ENCODE results near the gene ZFYVE1. TPM values are rescaled to one million over a fixed set of nuclear protein-coding genes. Genes with fewer than 3 reads are reported as not detected.

The ZFYVE1 gene
- total RNA-seq, 2 experiments from 2014 or later = 17.8 to 18.4 TPM

GRCh38 chr14:72998252-72998903 lies 28.5 kb downstream of the ZFYVE1 start:
- peaks cover 34% of the 10 kb centered on the region for H3K36me3 Mint-ChIP-seq (ENCODE audit: low read depth)
- POLR2A ChIA-PET = no interaction called here
- H3K9me3 Mint-ChIP-seq = no peaks in the 10 kb centered on the region
- CTCF ChIA-PET = no interaction called here
- no peak for DNase-seq
- no peaks in the 10 kb centered on the region for H3K27me3 Mint-ChIP-seq
- H3K27ac Mint-ChIP-seq = no peak overlapping the region
- H3K4me3 Mint-ChIP-seq = no peak overlapping the region
- peaks cover 4% of the 10 kb centered on the region for H3K4me1 Mint-ChIP-seq

- CTCF ChIA-PET = no interaction called here
- no peak overlapping the region for H3K27ac Mint-ChIP-seq
- H3K9me3 Mint-ChIP-seq = no peaks in the 10 kb centered on the region
- H3K4me3 Mint-ChIP-seq = no peak overlapping the region
- no peaks in the 10 kb centered on the region for H3K27me3 Mint-ChIP-seq
- POLR2A ChIA-PET = interaction anchor here (0.9 kb wide), 1 partner anchor 71 kb away, joined by 3 read pairs; the partner anchor contains the start of gene DCAF4
- DNase-seq = no peak
- H3K36me3 Mint-ChIP-seq (ENCODE audit: low read depth) = peaks cover 43% of the 10 kb centered on the region
- peaks cover 2% of the 10 kb centered on the region for H3K4me1 Mint-ChIP-seq
Observed at GRCh38 chr14:72996916-72997315, 30.0 kb downstream of the ZFYVE1 start.

GRCh38 chr14:72990171-72990570 lies 36.7 kb downstream of the ZFYVE1 start:
- H3K36me3 Mint-ChIP-seq (ENCODE audit: low read depth) = peaks cover 17% of the 10 kb centered on the region
- H3K9me3 Mint-ChIP-seq = no peaks in the 10 kb centered on the region
- no peaks in the 10 kb centered on the region for H3K27me3 Mint-ChIP-seq
- POLR2A ChIA-PET = interaction anchor here (0.6 kb wide), 1 partner anchor 797 kb away, joined by 4 read pairs; no protein-coding TSS in a partner anchor
- H3K27ac Mint-ChIP-seq = no peak overlapping the region
- no peak overlapping the region for H3K4me3 Mint-ChIP-seq
- CTCF ChIA-PET = no interaction called here
- DNase-seq = no peak
- no peaks in the 10 kb centered on the region for H3K4me1 Mint-ChIP-seq

- Mint-ChIP-seq H3K9me3 (peaks cover 3% of the 10 kb centered on the region), H3K36me3 (ENCODE audit: low read depth) (peaks cover 31% of the 10 kb centered on the region), H3K27me3 (no peaks in the 10 kb centered on the region), H3K4me1 (no peaks in the 10 kb centered on the region), H3K27ac (no peak overlapping the region), H3K4me3 (no peak overlapping the region)
- DNase-seq = no peak
- ChIA-PET CTCF (no interaction called here), POLR2A (no interaction called here)
Observed at GRCh38 chr14:72986857-72987256, 40.0 kb downstream of the ZFYVE1 start.

- ChIA-PET CTCF (no interaction called here), POLR2A (no interaction called here)
- Mint-ChIP-seq H3K36me3 (ENCODE audit: low read depth) (peaks cover 29% of the 10 kb centered on the region), H3K4me3 (no peak overlapping the region), H3K27me3 (no peaks in the 10 kb centered on the region), H3K27ac (no peak overlapping the region), H3K4me1 (no peaks in the 10 kb centered on the region), H3K9me3 (peaks cover 3% of the 10 kb centered on the region)
- DNase-seq = no peak
Observed at GRCh38 chr14:72986214-72986613, 40.7 kb downstream of the ZFYVE1 start.

- CTCF ChIA-PET = no interaction called here
Observed at GRCh38 chr14:72982146-72982708, 44.7 kb downstream of the ZFYVE1 start.

GRCh38 chr14:72980863-72981262 lies 46.0 kb downstream of the ZFYVE1 start:
- peaks cover 44% of the 10 kb centered on the region for H3K36me3 Mint-ChIP-seq (ENCODE audit: low read depth)
- no peak overlapping the region for H3K27ac Mint-ChIP-seq
- no peaks in the 10 kb centered on the region for H3K4me1 Mint-ChIP-seq
- ChIA-PET POLR2A (interaction anchor here (0.5 kb wide), 1 partner anchor 292 kb away, joined by 3 read pairs; no protein-coding TSS in a partner anchor), CTCF (no interaction called here)
- H3K27me3 Mint-ChIP-seq = no peaks in the 10 kb centered on the region
- no peak overlapping the region for H3K4me3 Mint-ChIP-seq
- no peak for DNase-seq
- H3K9me3 Mint-ChIP-seq = peaks cover 3% of the 10 kb centered on the region

More at GRCh38 chr14:72982146-72982708, 44.7 kb downstream of the ZFYVE1 start:
- no peaks in the 10 kb centered on the region for H3K27me3 Mint-ChIP-seq
- H3K27ac Mint-ChIP-seq = no peak overlapping the region
- no peak for DNase-seq
- H3K9me3 Mint-ChIP-seq = peaks cover 3% of the 10 kb centered on the region
- peaks cover 39% of the 10 kb centered on the region for H3K36me3 Mint-ChIP-seq (ENCODE audit: low read depth)
- POLR2A ChIA-PET = no interaction called here
- no peak overlapping the region for H3K4me3 Mint-ChIP-seq
- no peaks in the 10 kb centered on the region for H3K4me1 Mint-ChIP-seq

GRCh38 chr14:72978856-72979255 lies 48.0 kb downstream of the ZFYVE1 start:
- ChIA-PET POLR2A (no interaction called here), CTCF (no interaction called here)
- no peak overlapping the region for H3K4me3 Mint-ChIP-seq
- no peak overlapping the region for H3K27ac Mint-ChIP-seq
- no peaks in the 10 kb centered on the region for H3K4me1 Mint-ChIP-seq
- no peaks in the 10 kb centered on the region for H3K27me3 Mint-ChIP-seq
- H3K36me3 Mint-ChIP-seq (ENCODE audit: low read depth) = peaks cover 37% of the 10 kb centered on the region
- DNase-seq = no peak
- H3K9me3 Mint-ChIP-seq = no peaks in the 10 kb centered on the region

GRCh38 chr14:72975770-72976169 lies 51.1 kb downstream of the ZFYVE1 start:
- Mint-ChIP-seq H3K9me3 (no peaks in the 10 kb centered on the region), H3K36me3 (ENCODE audit: low read depth) (peaks cover 27% of the 10 kb centered on the region), H3K27ac (no peak overlapping the region), H3K4me1 (no peaks in the 10 kb centered on the region), H3K27me3 (no peaks in the 10 kb centered on the region), H3K4me3 (no peak overlapping the region)
- DNase-seq = no peak
- POLR2A ChIA-PET = no interaction called here
- CTCF ChIA-PET = interaction anchor here (1.2 kb wide), 1 partner anchor 135 kb away, joined by 3 read pairs; no protein-coding TSS in a partner anchor

GRCh38 chr14:72974661-72975060 lies 52.2 kb downstream of the ZFYVE1 start:
- Mint-ChIP-seq H3K4me1 (no peaks in the 10 kb centered on the region), H3K36me3 (ENCODE audit: low read depth) (peaks cover 33% of the 10 kb centered on the region), H3K4me3 (no peak overlapping the region), H3K27ac (no peak overlapping the region), H3K27me3 (no peaks in the 10 kb centered on the region), H3K9me3 (no peaks in the 10 kb centered on the region)
- DNase-seq = no peak
- CTCF ChIA-PET = interaction anchor here (1.2 to 1.5 kb wide), 2 partner anchors 26 to 136 kb away, joined by 3 to 4 read pairs; no protein-coding TSS in a partner anchor
- POLR2A ChIA-PET = no interaction called here

- Mint-ChIP-seq H3K9me3 (no peaks in the 10 kb centered on the region), H3K4me3 (no peak overlapping the region), H3K4me1 (no peaks in the 10 kb centered on the region), H3K27ac (no peak overlapping the region), H3K36me3 (ENCODE audit: low read depth) (peaks cover 25% of the 10 kb centered on the region), H3K27me3 (no peaks in the 10 kb centered on the region)
- ChIA-PET CTCF (no interaction called here), POLR2A (no interaction called here)
- no peak for DNase-seq
Observed at GRCh38 chr14:72970824-72971434, 56.0 kb downstream of the ZFYVE1 start.

- H3K4me3 Mint-ChIP-seq = no peak overlapping the region
- H3K27ac Mint-ChIP-seq = no peak overlapping the region
- H3K27me3 Mint-ChIP-seq = no peaks in the 10 kb centered on the region
- peaks cover 24% of the 10 kb centered on the region for H3K36me3 Mint-ChIP-seq (ENCODE audit: low read depth)
- no peaks in the 10 kb centered on the region for H3K9me3 Mint-ChIP-seq
- POLR2A ChIA-PET = no interaction called here
- H3K4me1 Mint-ChIP-seq = peaks cover 7% of the 10 kb centered on the region
- DNase-seq = no peak
- CTCF ChIA-PET = no interaction called here
Observed at GRCh38 chr14:72970058-72970630, 56.8 kb downstream of the ZFYVE1 start.

- H3K27ac Mint-ChIP-seq = no peak overlapping the region
- ChIA-PET CTCF (no interaction called here), POLR2A (interaction anchor here (0.6 kb wide), 1 partner anchor 37 kb away, joined by 3 read pairs; no protein-coding TSS in a partner anchor)
Observed at GRCh38 chr14:72968316-72968715, 58.6 kb downstream of the ZFYVE1 start.

More at GRCh38 chr14:72968316-72968715, 58.6 kb downstream of the ZFYVE1 start:
- H3K36me3 Mint-ChIP-seq (ENCODE audit: low read depth) = peaks cover 14% of the 10 kb centered on the region
- DNase-seq = no peak
- no peaks in the 10 kb centered on the region for H3K27me3 Mint-ChIP-seq
- H3K4me3 Mint-ChIP-seq = no peak overlapping the region
- H3K4me1 Mint-ChIP-seq = peaks cover 14% of the 10 kb centered on the region
- H3K9me3 Mint-ChIP-seq = no peaks in the 10 kb centered on the region

Data from activated CD4-positive, alpha-beta memory T cell treated with anti-CD3 and anti-CD28 coated beads, Interleukin-2, amount 10 ng/mL, durations not matched to agents 7 days and 5 days (primary cell).